OCI-LY1 (cell line): ENCODE measurements around the gene PDE6D.

ENCODE experiments used
- H2AFZ ChIP-seq: fragments of 200-600 bp; sonication (generic), shearing (Covaris generic); 2 replicates; pipeline ENCODE4 v1.6.0; 2014; ENCODE audit warnings: antibody characterized with exemption, mild to moderate bottlenecking, low read length
- H3F3A ChIP-seq: fragments of 200-600 bp; sonication (generic), shearing (Covaris generic); 2 replicates; pipeline ENCODE4 v1.6.0; 2014; ENCODE audit warnings: mild to moderate bottlenecking, antibody characterized with exemption, low read length, moderate library complexity; ENCODE audit not compliant: insufficient read depth
- H3K27ac ChIP-seq: fragments of 200-600 bp; sonication (generic); 2 replicates; pipeline ENCODE4 v1.5.1; 2014; ENCODE audit warnings: low read length, mixed run types, mild to moderate bottlenecking, low read depth; ENCODE audit not compliant: poor library complexity, severe bottlenecking
- H3K27me3 ChIP-seq: fragments of 200-600 bp; sonication (generic); 2 replicates; pipeline ENCODE4 v1.6.0; 2014; ENCODE audit warnings: antibody characterized with exemption, mild to moderate bottlenecking, low read length, moderate library complexity; ENCODE audit not compliant: insufficient read depth
- H3K36me3 ChIP-seq: fragments of 200-600 bp; sonication (generic); 2 replicates; pipeline ENCODE4 v1.6.1; 2014; ENCODE audit warnings: mild to moderate bottlenecking, antibody characterized with exemption, low read length, moderate library complexity, mixed read lengths; ENCODE audit not compliant: insufficient read depth
- H3K4me1 ChIP-seq: fragments of 200-600 bp; sonication (generic); 2 replicates; pipeline ENCODE4 v1.5.1; 2014; ENCODE audit warnings: mild to moderate bottlenecking, low read length, moderate library complexity; ENCODE audit not compliant: insufficient read depth, severe bottlenecking
- H3K4me2 ChIP-seq: fragments of 200-600 bp; sonication (generic), shearing (Covaris generic); 2 replicates; pipeline ENCODE4 v1.6.1; 2014; ENCODE audit warnings: low read length
- H3K4me3 ChIP-seq: fragments of 200-600 bp; sonication (generic); 2 replicates; pipeline ENCODE4 v1.5.1; 2014; ENCODE audit warnings: low read length, low read depth, mild to moderate bottlenecking, mixed read lengths; ENCODE audit not compliant: poor library complexity, severe bottlenecking
- H3K79me2 ChIP-seq: fragments of 200-600 bp; shearing (Covaris generic); 2 replicates; pipeline ENCODE4 v1.6.1; 2016; ENCODE audit warnings: mixed run types, low read length, mixed read lengths; ENCODE audit not compliant: insufficient read depth
- H3K9ac ChIP-seq: fragments of 200-600 bp; sonication (generic), shearing (Covaris generic); 2 replicates; pipeline ENCODE4 v1.6.1; 2014; ENCODE audit warnings: mild to moderate bottlenecking, low read length, mixed read lengths
- H3K9me2 ChIP-seq: fragments of 200-600 bp; sonication (generic), shearing (Covaris generic); 2 replicates; pipeline ENCODE4 v1.6.1; 2014; ENCODE audit warnings: low read depth, mild to moderate bottlenecking, low read length, mixed read lengths
- H3K9me3 ChIP-seq: fragments of 200-600 bp; shearing (Covaris generic); 2 replicates; pipeline ENCODE4 v1.6.1; 2014; ENCODE audit warnings: low read length, mixed read lengths
- H4K20me1 ChIP-seq: fragments of 200-600 bp; sonication (generic), shearing (Covaris generic); 2 replicates; pipeline ENCODE4 v1.6.0; 2016; ENCODE audit warnings: mild to moderate bottlenecking, low read length; ENCODE audit not compliant: insufficient read depth
- EZH2 ChIP-seq: fragments of 200-600 bp; sonication (generic), shearing (Covaris generic); IDR thresholded peaks from 2 replicates; pipeline ENCODE4 v1.8.0; 2017; ENCODE audit warnings: borderline replicate concordance, mixed run types, mild to moderate bottlenecking, antibody characterized with exemption, low read length, moderate library complexity, mixed read lengths
- TF ChIP-seq, protein P1 (sequence below): fragments of 200-600 bp; sonication (generic), shearing (Covaris generic); IDR thresholded peaks from 2 replicates; pipeline ENCODE4 v1.5.1; 2017; ENCODE audit warnings: mild to moderate bottlenecking, antibody characterized with exemption, low read length, moderate library complexity, mixed read lengths

PDE6D gene

DNA sequence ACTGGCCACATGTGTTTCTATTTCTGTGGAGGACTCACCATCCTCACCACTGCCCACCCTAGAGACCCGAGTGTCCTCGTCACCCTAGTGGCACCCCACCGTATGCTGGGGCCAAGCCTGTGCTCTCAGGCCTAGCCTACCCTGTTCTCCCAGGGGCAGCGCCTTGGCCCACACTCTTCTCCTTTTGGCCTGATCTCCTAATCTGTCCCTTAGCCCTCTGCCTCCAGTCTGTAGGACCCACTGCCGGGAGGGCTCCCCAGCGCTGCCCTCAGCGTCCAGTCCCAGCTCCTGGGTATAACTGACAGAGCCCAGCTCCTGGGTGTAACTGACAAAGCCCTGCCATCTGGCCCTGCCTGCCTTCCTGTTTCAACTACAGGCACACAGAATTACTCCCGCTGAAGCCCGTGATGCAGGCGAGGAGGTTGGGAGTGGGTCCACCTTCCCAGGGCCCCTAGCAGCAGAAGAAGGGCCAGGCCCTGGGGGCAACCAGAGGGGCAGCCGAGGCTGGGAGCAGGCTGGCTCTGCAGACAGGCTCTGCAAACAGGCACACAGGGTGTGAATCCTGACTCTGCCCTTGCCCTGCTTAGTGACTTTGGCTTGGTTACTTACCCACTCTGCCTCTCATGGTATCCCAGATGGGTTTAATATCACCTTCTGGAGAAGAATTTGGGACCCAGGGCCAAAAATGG, 98.3 kb downstream of the PDE6D start:
- Histone ChIP-seq H3K9me2 (no peaks in the 10 kb centered on the region), H3K4me2 (peak overlapping the region; percentile 61), H3K79me2 (no peaks in the 10 kb centered on the region), H3K9ac (peak overlapping the region; percentile 76), H3F3A (peaks cover 4% of the 10 kb centered on the region; the same call in 1 of the 2 replicates), H3K4me1 (peaks cover 80% of the 10 kb centered on the region), H3K4me3 (peak overlapping the region; percentile 54), H3K27me3 (no peaks in the 10 kb centered on the region), H4K20me1 (no peaks in the 10 kb centered on the region), H2AFZ (no peak overlapping the region), H3K27ac (peak overlapping the region; percentile 96), H3K36me3 (no peaks in the 10 kb centered on the region), H3K9me3 (no peaks in the 10 kb centered on the region)
- TF ChIP-seq, protein P1, sequence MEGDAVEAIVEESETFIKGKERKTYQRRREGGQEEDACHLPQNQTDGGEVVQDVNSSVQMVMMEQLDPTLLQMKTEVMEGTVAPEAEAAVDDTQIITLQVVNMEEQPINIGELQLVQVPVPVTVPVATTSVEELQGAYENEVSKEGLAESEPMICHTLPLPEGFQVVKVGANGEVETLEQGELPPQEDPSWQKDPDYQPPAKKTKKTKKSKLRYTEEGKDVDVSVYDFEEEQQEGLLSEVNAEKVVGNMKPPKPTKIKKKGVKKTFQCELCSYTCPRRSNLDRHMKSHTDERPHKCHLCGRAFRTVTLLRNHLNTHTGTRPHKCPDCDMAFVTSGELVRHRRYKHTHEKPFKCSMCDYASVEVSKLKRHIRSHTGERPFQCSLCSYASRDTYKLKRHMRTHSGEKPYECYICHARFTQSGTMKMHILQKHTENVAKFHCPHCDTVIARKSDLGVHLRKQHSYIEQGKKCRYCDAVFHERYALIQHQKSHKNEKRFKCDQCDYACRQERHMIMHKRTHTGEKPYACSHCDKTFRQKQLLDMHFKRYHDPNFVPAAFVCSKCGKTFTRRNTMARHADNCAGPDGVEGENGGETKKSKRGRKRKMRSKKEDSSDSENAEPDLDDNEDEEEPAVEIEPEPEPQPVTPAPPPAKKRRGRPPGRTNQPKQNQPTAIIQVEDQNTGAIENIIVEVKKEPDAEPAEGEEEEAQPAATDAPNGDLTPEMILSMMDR: no peak
- no peak for TF ChIP-seq EZH2
